Dendritic cell treated with granulocyte-macrophage colony-stimulating factor and Interleukin-4, amounts not matched to agents 40 ng/mL and 50 ng/mL, for 4 days (primary cell): Measurements from ENCODE around the gene CPNE8.

Experiments used
- H3K27ac Mint-ChIP-seq: one replicate; pipeline ENCODE4 v1.8.0; 2022; ENCODE audit warnings: mild to moderate bottlenecking, mixed read lengths
- H3K27me3 Mint-ChIP-seq: one replicate; pipeline ENCODE4 v1.8.0; 2022; ENCODE audit warnings: mild to moderate bottlenecking, mixed read lengths
- H3K36me3 Mint-ChIP-seq: one replicate; pipeline ENCODE4 v1.8.0; 2022; ENCODE audit warnings: low read depth, mixed read lengths
- H3K4me1 Mint-ChIP-seq: one replicate; pipeline ENCODE4 v1.8.0; 2022; ENCODE audit warnings: low read depth, mixed read lengths
- H3K4me3 Mint-ChIP-seq: one replicate; pipeline ENCODE4 v1.8.0; 2022; ENCODE audit warnings: mild to moderate bottlenecking, moderate library complexity, mixed read lengths
- H3K9me3 Mint-ChIP-seq: one replicate; pipeline ENCODE4 v1.8.0; 2022; ENCODE audit warnings: mixed read lengths
- intact Hi-C: fragments of 100-400 bp; cut with micrococcal nuclease; formaldehyde crosslinking; loops from one replicate; pipeline ENCODE4 v1.15.0; 2022

The CPNE8 gene

GRCh38 chr12:38911611-38912010 lies 6.2 kb upstream of the CPNE8 start:
- Mint-ChIP-seq H3K27ac (no peak overlapping the region), H3K27me3 (no peaks in the 10 kb centered on the region), H3K4me1 (peaks cover 6% of the 10 kb centered on the region), H3K36me3 (peaks cover 6% of the 10 kb centered on the region), H3K4me3 (no peak overlapping the region), H3K9me3 (no peaks in the 10 kb centered on the region)
- intact Hi-C loops = no loop called here

GRCh38 chr12:38907201-38907923 lies 2.0 kb upstream of the CPNE8 start:
- no peaks in the 10 kb centered on the region for H3K27me3 Mint-ChIP-seq
- H3K4me1 Mint-ChIP-seq = peaks cover 25% of the 10 kb centered on the region
- peak overlapping the region; percentile 99 for H3K27ac Mint-ChIP-seq
- peak overlapping the region; percentile 98 for H3K4me3 Mint-ChIP-seq
- intact Hi-C loops = no loop called here
- H3K36me3 Mint-ChIP-seq = peaks cover 28% of the 10 kb centered on the region
- H3K9me3 Mint-ChIP-seq = no peaks in the 10 kb centered on the region

- Mint-ChIP-seq H3K36me3 (peaks cover 28% of the 10 kb centered on the region), H3K27ac (peak overlapping the region; percentile 99), H3K4me1 (peaks cover 31% of the 10 kb centered on the region), H3K27me3 (no peaks in the 10 kb centered on the region), H3K4me3 (peak overlapping the region; percentile 98), H3K9me3 (no peaks in the 10 kb centered on the region)
- intact Hi-C loops = no loop called here
These were observed 1.2 kb upstream of the CPNE8 start for GRCh38 chr12:38906482-38907200.

GRCh38 chr12:38904537-38905479 lies 583 bp downstream of the CPNE8 start:
- H3K4me3 Mint-ChIP-seq = peak overlapping the region; percentile 98
- intact Hi-C loops = loop anchor here (2.0 kb wide), 1 partner anchor 588 kb away; the partner anchor contains the start of gene ALG10B
- H3K27me3 Mint-ChIP-seq = no peaks in the 10 kb centered on the region
- no peaks in the 10 kb centered on the region for H3K9me3 Mint-ChIP-seq
- peaks cover 44% of the 10 kb centered on the region for H3K4me1 Mint-ChIP-seq
- H3K27ac Mint-ChIP-seq = peak overlapping the region; percentile 99
- H3K36me3 Mint-ChIP-seq = peaks cover 28% of the 10 kb centered on the region

- Mint-ChIP-seq H3K27me3 (no peaks in the 10 kb centered on the region), H3K4me1 (peaks cover 47% of the 10 kb centered on the region), H3K4me3 (peak overlapping the region; percentile 98), H3K36me3 (peaks cover 28% of the 10 kb centered on the region), H3K9me3 (no peaks in the 10 kb centered on the region), H3K27ac (peak overlapping the region; percentile 99)
- intact Hi-C loops = no loop called here
These were observed 1.8 kb downstream of the CPNE8 start for GRCh38 chr12:38903596-38903995.

- no peak overlapping the region for H3K4me3 Mint-ChIP-seq
- intact Hi-C loops = no loop called here
- H3K27me3 Mint-ChIP-seq = no peaks in the 10 kb centered on the region
- H3K9me3 Mint-ChIP-seq = no peaks in the 10 kb centered on the region
- H3K36me3 Mint-ChIP-seq = no peaks in the 10 kb centered on the region
- H3K27ac Mint-ChIP-seq = no peak overlapping the region
- peaks cover 34% of the 10 kb centered on the region for H3K4me1 Mint-ChIP-seq
These were observed 7.2 kb downstream of the CPNE8 start for GRCh38 chr12:38898001-38898684.

- intact Hi-C loops = no loop called here
- Mint-ChIP-seq H3K9me3 (no peaks in the 10 kb centered on the region), H3K4me1 (peaks cover 32% of the 10 kb centered on the region), H3K27ac (no peak overlapping the region), H3K36me3 (no peaks in the 10 kb centered on the region), H3K4me3 (no peak overlapping the region), H3K27me3 (no peaks in the 10 kb centered on the region)
These were observed 9.9 kb downstream of the CPNE8 start for GRCh38 chr12:38895446-38895845.

GRCh38 chr12:38892976-38893375 lies 12.4 kb downstream of the CPNE8 start:
- no peak overlapping the region for H3K27ac Mint-ChIP-seq
- peaks cover 39% of the 10 kb centered on the region for H3K4me1 Mint-ChIP-seq
- H3K36me3 Mint-ChIP-seq = peaks cover 6% of the 10 kb centered on the region
- H3K4me3 Mint-ChIP-seq = no peak overlapping the region
- intact Hi-C loops = no loop called here
- peaks cover 5% of the 10 kb centered on the region for H3K9me3 Mint-ChIP-seq
- H3K27me3 Mint-ChIP-seq = no peaks in the 10 kb centered on the region

- Mint-ChIP-seq H3K9me3 (peaks cover 5% of the 10 kb centered on the region), H3K4me3 (no peak overlapping the region), H3K27me3 (no peaks in the 10 kb centered on the region), H3K27ac (no peak overlapping the region), H3K36me3 (peaks cover 6% of the 10 kb centered on the region), H3K4me1 (peaks cover 43% of the 10 kb centered on the region)
- intact Hi-C loops = no loop called here
These were observed 13.2 kb downstream of the CPNE8 start for GRCh38 chr12:38892087-38892786.

GRCh38 chr12:38890102-38890855 lies 15.1 kb downstream of the CPNE8 start:
- no peak overlapping the region for H3K27ac Mint-ChIP-seq
- no peaks in the 10 kb centered on the region for H3K27me3 Mint-ChIP-seq
- H3K4me3 Mint-ChIP-seq = no peak overlapping the region
- peaks cover 53% of the 10 kb centered on the region for H3K4me1 Mint-ChIP-seq
- intact Hi-C loops = no loop called here
- H3K36me3 Mint-ChIP-seq = peaks cover 6% of the 10 kb centered on the region
- H3K9me3 Mint-ChIP-seq = peaks cover 5% of the 10 kb centered on the region

GRCh38 chr12:38889297-38889815 lies 16.0 kb downstream of the CPNE8 start:
- no peak overlapping the region for H3K4me3 Mint-ChIP-seq
- H3K27me3 Mint-ChIP-seq = no peaks in the 10 kb centered on the region
- H3K36me3 Mint-ChIP-seq = peaks cover 6% of the 10 kb centered on the region
- intact Hi-C loops = no loop called here
- H3K4me1 Mint-ChIP-seq = peaks cover 51% of the 10 kb centered on the region
- no peak overlapping the region for H3K27ac Mint-ChIP-seq
- H3K9me3 Mint-ChIP-seq = peaks cover 5% of the 10 kb centered on the region

GRCh38 chr12:38887770-38888169 lies 17.6 kb downstream of the CPNE8 start:
- Mint-ChIP-seq H3K27me3 (no peaks in the 10 kb centered on the region), H3K36me3 (peaks cover 6% of the 10 kb centered on the region), H3K27ac (no peak overlapping the region), H3K4me1 (peaks cover 56% of the 10 kb centered on the region), H3K4me3 (no peak overlapping the region), H3K9me3 (peaks cover 5% of the 10 kb centered on the region)
- intact Hi-C loops = no loop called here
